SK-N-SH treated with all-trans-retinoic acid at 6 μM for 48 hours (cell line): ENCODE data around the gene AKAP13.
"Not testable (repeated sequence)": the region's sequence is repeated elsewhere in the genome, so short reads cannot be mapped to it uniquely, and the experiment has no call there.

Source experiments
- ATAC-seq: fragments of 200-7000 bp; cut with Tn5 transposase; 3 replicates; pipeline ENCODE4 v1.9.1; 2020; ENCODE audit warnings: mild to moderate bottlenecking, moderate library complexity
- ARNTL ChIP-seq: fragments of 450-650 bp; formaldehyde crosslinking; IDR thresholded peaks from 2 replicates; pipeline ENCODE4 v1.5.0; 2020; ENCODE audit warnings: low read depth, mild to moderate bottlenecking, moderate library complexity, borderline replicate concordance
- BACH2 ChIP-seq: fragments of 250-450 bp; sonication (Bioruptor Pico); IDR thresholded peaks from 2 replicates; pipeline ENCODE4 v1.9.0; 2021; ENCODE audit warnings: mild to moderate bottlenecking, borderline replicate concordance
- CSDC2 ChIP-seq: fragments of 250-450 bp; sonication (Bioruptor Pico); IDR thresholded peaks from 2 replicates; pipeline ENCODE4 v1.5.0; 2020; ENCODE audit warnings: mild to moderate bottlenecking, moderate library complexity
- GLIS3 ChIP-seq: fragments of 250-450 bp; sonication (Bioruptor Pico); IDR thresholded peaks from 2 replicates; pipeline ENCODE4 v1.5.0; 2020; ENCODE audit warnings: mild to moderate bottlenecking, moderate library complexity
- ISL1 ChIP-seq: fragments of 250-450 bp; sonication (Bioruptor Pico); IDR thresholded peaks from 2 replicates; pipeline ENCODE4 v2.1.2; 2022; ENCODE audit warnings: mild to moderate bottlenecking, moderate library complexity
- PPARA ChIP-seq: fragments of 250-450 bp; sonication (Bioruptor Pico); IDR thresholded peaks from 2 replicates; pipeline ENCODE4 v1.5.0; 2020; ENCODE audit warnings: mild to moderate bottlenecking, borderline replicate concordance
- TCF4 ChIP-seq: fragments of 250-450 bp; sonication (Bioruptor Pico); IDR thresholded peaks from 2 replicates; pipeline ENCODE4 v1.8.0; 2021; ENCODE audit warnings: mild to moderate bottlenecking, moderate library complexity, borderline replicate concordance
- TOX ChIP-seq: fragments of 250-450 bp; sonication (Bioruptor Pico); IDR thresholded peaks from 2 replicates; pipeline ENCODE4 v1.8.0; 2021; ENCODE audit warnings: mild to moderate bottlenecking, moderate library complexity, borderline replicate concordance
- ZC3H10 ChIP-seq: fragments of 250-450 bp; sonication (Bioruptor Pico); IDR thresholded peaks from 2 replicates; pipeline ENCODE4 v1.5.1; 2021; ENCODE audit warnings: mild to moderate bottlenecking, moderate library complexity
- ZFP3 ChIP-seq: fragments of 250-450 bp; sonication (Bioruptor Pico); IDR thresholded peaks from 2 replicates; pipeline ENCODE4 v1.5.0; 2020; ENCODE audit warnings: mild to moderate bottlenecking, moderate library complexity
- ZNF565 ChIP-seq: fragments of 450-650 bp; formaldehyde crosslinking; conservative IDR thresholded peaks from 2 replicates; pipeline ENCODE4 v1.5.0; 2020; ENCODE audit warnings: low read depth, mild to moderate bottlenecking, moderate library complexity
- ZNF70 ChIP-seq: fragments of 450-650 bp; formaldehyde crosslinking; IDR thresholded peaks from 2 replicates; pipeline ENCODE4 v1.5.0; 2020; ENCODE audit warnings: mild to moderate bottlenecking, moderate library complexity
- ZNF8 ChIP-seq: fragments of 450-650 bp; formaldehyde crosslinking; IDR thresholded peaks from 2 replicates; pipeline ENCODE4 v1.5.0; 2020; ENCODE audit warnings: mild to moderate bottlenecking, moderate library complexity
- TF ChIP-seq, protein P1 (sequence below): fragments of 250-450 bp; sonication (Bioruptor Pico); IDR thresholded peaks from 2 replicates; pipeline ENCODE4 v1.5.1; 2020; ENCODE audit warnings: low read depth, mild to moderate bottlenecking, moderate library complexity
- TF ChIP-seq, protein P2 (sequence below): fragments of 250-450 bp; sonication (Bioruptor Pico); IDR thresholded peaks from 2 replicates; pipeline ENCODE4 v1.8.0; 2021; ENCODE audit warnings: low read depth, mild to moderate bottlenecking, moderate library complexity, borderline replicate concordance

AKAP13 gene

DNA sequence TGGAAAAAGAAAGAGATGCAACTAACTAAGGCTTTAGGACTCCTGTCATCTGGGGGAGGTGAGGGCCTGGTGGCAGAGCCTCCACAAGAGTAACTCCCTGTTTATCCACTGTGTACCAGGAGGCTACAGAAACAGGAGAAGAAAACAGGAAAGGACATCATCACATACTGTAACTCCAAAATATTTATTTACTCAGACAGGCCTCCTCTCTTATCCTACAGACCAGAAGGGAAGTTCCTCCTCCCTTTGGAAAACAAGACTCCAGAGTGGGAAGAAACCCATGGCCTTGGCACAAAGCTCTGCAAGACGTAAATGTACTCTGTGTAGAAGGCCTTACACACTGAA lies 40.1 kb upstream of the AKAP13 start:
- TF ChIP-seq ZNF70 (no peak), ARNTL (CRISPR knock-in tag) (no peak), ZNF8 (no peak), TCF4 (CRISPR knock-in tag) (no peak), ZFP3 (CRISPR knock-in tag) (no peak), PPARA (CRISPR knock-in tag) (no peak), CSDC2 (no peak), ZC3H10 (CRISPR knock-in tag) (no peak), BACH2 (no peak), ZNF565 (CRISPR knock-in tag) (no peak)
- TF ChIP-seq, protein P1, sequence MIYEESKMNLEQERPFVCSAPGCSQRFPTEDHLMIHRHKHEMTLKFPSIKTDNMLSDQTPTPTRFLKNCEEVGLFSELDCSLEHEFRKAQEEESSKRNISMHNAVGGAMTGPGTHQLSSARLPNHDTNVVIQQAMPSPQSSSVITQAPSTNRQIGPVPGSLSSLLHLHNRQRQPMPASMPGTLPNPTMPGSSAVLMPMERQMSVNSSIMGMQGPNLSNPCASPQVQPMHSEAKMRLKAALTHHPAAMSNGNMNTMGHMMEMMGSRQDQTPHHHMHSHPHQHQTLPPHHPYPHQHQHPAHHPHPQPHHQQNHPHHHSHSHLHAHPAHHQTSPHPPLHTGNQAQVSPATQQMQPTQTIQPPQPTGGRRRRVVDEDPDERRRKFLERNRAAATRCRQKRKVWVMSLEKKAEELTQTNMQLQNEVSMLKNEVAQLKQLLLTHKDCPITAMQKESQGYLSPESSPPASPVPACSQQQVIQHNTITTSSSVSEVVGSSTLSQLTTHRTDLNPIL, result no peak
- TF ChIP-seq, protein P2, sequence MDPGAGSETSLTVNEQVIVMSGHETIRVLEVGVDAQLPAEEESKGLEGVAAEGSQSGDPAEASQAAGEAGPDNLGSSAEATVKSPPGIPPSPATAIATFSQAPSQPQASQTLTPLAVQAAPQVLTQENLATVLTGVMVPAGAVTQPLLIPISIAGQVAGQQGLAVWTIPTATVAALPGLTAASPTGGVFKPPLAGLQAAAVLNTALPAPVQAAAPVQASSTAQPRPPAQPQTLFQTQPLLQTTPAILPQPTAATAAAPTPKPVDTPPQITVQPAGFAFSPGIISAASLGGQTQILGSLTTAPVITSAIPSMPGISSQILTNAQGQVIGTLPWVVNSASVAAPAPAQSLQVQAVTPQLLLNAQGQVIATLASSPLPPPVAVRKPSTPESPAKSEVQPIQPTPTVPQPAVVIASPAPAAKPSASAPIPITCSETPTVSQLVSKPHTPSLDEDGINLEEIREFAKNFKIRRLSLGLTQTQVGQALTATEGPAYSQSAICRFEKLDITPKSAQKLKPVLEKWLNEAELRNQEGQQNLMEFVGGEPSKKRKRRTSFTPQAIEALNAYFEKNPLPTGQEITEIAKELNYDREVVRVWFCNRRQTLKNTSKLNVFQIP, result no peak
- ATAC-seq, result no peak; the same call in 2 of the 3 replicates

DNA sequence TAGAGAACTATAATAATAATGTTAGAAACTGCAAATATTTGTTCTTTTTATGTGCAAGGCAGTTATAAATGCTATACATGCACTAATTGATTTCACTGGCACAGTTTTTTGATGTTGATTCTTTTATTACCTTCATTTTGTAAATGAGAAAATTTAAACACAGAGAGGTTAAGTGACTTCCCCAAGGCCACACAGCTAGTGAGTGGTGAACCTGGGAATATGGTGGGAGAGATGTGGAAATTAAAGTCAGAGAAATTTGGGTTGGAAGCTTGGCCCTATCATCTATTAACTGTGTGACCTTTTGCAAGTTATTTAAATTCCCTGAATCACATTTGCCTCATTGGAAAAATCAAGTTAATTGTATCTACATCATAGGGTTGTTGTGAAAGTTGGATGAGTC lies 39.6 kb upstream of the AKAP13 start:
- TF ChIP-seq ZC3H10 (CRISPR knock-in tag) (no peak), TOX (no peak), ZNF8 (no peak), GLIS3 (CRISPR knock-in tag) (no peak)
- TF ChIP-seq, protein P1, result no peak
- TF ChIP-seq, protein P2, result no peak
- no peak for ATAC-seq

DNA sequence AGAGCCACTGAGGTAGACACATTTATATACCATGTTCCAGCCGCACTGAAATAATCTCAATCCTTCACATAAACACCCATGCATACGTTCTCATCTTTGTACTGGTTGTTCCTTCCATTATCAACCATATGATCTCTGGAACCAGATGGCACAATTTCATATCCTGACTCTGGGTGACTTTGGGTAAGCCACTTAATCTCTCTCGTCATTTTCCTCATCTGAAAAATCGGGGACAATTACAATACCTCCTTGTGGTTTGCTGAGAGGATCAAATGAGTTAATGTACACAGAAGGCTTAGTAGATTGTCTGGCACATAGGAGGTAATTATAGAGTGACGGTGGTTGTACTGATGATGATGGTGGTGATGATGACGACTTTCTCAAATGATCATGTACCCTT lies 38.2 kb upstream of the AKAP13 start:
- ATAC-seq, result not testable (repeated sequence)

DNA sequence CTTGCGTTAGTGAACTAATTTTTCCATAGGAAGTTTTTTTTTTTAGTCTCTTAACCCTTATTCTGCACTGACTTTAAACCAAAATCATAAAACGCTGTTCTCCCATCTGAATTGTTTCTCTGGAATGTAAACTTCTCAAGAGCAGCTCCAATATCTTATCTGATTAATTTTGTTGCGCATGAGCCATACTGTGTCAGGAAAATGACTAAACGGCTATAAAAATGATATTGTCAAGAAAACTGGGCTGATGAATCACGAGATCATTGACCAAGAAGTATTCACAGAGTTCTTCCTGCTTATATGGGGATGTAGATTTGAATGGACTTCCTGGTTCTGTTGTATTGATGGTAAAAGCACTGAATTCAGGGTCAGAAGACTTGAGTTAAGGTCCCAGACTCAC lies 37.0 kb upstream of the AKAP13 start:
- TF ChIP-seq ISL1 (CRISPR knock-in tag), result peak; percentile 29; the same call in 1 of the 2 replicates
- ATAC-seq, result peak; percentile 68

DNA sequence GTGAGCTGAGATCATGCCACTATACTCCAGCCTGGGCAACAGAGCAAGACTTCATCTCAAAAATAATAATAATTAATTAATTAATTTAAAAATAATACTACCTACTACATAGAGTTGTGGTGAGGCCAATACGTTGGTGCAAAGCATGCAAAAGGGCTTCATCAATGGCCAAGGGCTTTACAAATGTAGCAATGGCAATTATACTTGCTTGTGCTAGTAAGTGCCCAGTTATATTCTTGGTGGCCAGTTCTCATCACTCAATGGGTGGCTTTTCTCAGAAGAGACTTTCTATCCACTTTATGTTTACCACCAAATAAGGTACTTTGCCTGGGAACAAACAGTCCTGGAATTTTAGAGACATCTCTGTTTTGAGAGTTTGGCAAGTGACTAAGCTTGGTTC lies 36.2 kb upstream of the AKAP13 start:
- ATAC-seq, result not testable (repeated sequence)

DNA sequence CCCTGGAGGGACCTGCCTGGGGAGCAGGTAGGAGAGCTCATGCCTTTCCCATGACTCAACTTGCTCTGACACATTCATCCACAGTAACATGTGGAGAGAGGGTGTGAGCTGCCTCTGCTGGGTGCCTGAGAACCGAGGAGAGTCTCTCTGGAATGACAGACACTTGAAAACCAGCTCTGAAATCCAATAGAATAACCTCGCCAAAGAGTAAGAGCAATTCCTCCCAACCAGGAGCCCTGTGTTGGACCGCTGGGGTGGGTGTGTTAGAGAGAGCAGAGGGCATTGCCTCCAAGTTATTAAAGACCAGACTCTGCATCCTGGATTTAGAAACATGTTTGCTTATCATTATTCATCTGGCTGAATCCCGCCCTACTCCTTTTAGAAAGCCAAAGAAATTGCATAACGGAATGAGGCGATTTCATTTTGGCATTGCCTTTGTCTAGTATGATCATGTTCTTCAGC lies 35.7 kb upstream of the AKAP13 start:
- ATAC-seq, result peak; percentile 59

DNA sequence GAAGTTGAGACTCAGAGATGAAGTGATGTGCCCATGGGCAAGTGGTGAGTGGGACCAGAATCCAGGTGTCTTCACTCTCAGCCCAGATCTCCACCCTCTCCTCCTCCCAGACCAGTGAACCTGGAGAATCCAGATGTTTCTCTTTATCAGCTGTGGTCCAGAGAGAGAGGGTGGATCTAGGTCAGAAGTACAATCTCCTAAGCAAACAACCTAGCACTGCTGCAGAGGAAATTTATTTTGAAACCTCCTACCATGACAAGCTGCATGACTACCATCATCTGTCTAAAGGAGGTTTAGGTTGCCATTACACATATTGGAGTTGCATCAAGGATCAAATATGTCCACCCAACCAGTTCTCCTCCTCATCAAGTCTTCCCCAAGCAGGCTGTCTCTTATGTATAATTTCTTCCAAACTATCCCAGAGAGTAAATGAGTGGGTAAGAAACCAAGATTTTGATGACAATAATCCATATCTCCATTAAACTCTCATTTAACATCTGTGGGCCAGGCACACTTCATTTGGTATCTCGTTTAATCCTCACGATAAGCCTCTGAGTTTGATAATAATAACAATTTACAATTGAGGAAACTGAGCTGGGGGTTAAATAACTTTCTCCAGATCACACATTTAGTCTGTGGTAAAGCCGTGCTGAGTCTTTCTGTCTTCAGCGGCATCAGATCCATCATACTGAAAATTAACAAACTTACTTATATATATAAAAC lies 35.0 kb upstream of the AKAP13 start:
- not testable (repeated sequence) for ATAC-seq

DNA sequence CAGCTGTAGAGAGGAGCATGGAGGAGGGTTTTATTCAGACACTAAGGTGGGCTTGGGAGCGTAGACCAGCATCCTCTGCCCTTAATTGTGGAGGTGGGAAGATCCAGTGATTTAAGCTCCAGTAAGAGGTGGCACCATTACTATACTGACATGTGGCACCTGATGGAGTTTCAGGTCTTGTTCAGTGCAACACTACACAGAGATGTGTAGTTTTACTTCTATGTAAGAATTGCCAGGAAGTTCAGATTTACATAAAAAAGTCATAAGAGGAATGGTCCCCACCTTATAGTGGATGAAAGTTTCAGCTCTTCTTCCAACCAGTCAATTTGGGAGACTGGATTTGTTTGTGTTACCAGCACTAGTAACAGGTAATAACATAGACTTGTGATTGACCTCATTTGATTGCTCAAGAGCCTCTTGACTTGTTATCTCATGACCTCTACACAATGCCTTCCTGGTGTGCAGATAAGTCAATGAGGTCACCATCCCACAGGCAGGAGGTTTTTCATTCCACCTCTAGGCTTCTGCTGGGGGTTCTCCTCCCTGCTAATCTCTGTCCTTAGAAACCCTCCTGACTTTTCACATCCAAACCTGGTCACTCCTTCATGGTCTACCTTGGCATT lies 33.8 kb upstream of the AKAP13 start:
- not testable (repeated sequence) for ATAC-seq

DNA sequence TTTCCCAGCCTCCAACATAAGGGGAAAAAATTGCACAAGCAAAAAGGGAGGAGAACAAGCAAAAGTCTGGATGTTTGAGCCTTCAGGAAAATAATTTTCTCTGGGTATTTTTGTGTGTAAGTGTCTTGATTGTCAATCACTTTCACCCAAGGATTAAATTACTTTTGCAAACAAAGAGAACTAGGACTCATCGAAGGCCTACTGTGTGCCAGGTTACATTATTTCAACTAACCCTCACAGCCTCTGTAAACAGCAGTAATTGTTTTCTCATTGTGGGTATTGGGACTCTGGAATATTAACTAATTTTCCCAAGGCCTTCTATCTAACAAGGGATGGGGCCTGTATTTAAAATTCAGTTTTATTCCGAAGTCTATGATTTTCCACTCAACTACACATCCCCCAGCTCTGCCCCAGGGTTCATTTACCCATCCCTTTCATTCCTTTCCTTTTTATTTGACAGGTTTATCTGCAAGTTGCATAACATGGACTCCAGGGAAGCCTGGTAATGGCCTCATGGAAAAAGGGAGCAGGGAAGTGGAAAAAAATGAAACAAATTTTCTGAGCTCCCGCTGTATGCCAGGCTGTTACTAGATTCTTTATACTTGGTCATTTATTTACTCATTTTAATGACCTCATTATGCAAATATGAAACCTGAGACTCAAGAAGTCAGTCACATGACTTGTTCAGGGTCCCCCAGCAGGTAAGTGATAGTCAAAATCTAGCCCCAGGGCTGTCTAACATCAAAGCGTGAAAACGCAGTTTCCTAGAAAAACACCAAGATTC lies 32.9 kb upstream of the AKAP13 start:
- ATAC-seq, result not testable (repeated sequence)

DNA sequence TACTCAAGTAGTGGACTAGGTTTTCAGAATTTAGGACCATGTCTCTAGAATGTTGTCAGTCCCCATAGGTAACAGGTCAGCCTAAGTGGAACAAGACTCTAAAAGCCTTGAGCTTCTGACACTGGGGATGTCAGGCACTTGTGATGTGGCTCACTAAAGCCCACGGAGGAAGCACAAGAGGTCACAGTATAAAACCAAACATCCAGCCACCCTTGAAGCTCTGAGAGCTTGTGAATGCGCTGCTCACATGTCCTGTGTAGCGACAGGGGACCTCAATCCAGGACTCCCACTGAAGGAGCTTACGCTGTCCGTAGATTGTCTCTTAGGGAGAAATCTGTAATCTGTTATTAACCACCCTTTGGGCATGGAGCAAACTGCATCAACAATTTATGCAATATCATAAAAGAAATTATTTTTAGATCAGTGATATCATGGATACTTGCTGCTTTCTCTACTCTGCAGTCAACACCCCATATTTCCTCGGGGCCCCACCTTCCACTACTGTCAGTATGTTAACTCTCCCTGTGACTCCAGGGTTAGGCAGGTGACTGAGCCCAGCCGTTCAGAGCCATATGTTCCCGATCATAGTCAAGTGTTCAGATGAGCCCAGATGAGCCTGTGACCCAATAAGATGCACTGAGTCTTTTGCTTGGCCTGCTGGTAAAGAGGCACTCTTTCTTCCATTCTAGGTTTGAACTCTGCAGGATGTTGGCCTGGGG lies 32.2 kb upstream of the AKAP13 start:
- ATAC-seq, result not testable (repeated sequence)

DNA sequence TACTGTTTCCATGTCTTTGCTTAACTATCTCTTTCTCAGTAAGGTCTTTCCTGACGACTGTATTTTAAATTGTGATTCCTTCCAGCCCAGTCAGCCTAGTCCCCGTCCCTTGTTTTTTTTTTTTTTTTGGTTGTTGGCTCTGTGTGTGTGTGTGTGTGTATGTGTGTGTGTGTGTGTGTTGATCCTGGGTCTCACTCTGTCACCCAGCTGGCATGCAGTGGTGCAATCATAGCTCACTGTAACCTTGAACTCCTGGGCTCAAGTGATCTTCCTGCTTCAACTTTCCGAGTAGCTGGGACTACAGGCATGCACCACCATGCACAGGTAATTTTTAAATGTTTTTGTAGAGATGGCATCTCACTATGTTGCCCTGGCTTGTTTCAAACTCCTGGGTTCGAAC lies 31.3 kb upstream of the AKAP13 start:
- ATAC-seq, result not testable (repeated sequence)
